Activated CD4-positive, alpha-beta T cell treated with anti-CD3 and anti-CD28 coated beads, Interleukin-2, Interleukin-4, amounts not matched to agents 100 ng/mL and 50 ng/mL, durations not matched to agents 16 hours and 8 hours (primary cell): ENCODE results near the gene KIRREL1.
A peak's percentile ranks its signal among the peaks of the same experiment; 100 is the strongest.

Source experiments
- DNase-seq: peaks from one replicate; pipeline ENCODE4 v3.0.0-alpha.2; 2020; ENCODE audit warnings: low spot score

Gene KIRREL1

DNA sequence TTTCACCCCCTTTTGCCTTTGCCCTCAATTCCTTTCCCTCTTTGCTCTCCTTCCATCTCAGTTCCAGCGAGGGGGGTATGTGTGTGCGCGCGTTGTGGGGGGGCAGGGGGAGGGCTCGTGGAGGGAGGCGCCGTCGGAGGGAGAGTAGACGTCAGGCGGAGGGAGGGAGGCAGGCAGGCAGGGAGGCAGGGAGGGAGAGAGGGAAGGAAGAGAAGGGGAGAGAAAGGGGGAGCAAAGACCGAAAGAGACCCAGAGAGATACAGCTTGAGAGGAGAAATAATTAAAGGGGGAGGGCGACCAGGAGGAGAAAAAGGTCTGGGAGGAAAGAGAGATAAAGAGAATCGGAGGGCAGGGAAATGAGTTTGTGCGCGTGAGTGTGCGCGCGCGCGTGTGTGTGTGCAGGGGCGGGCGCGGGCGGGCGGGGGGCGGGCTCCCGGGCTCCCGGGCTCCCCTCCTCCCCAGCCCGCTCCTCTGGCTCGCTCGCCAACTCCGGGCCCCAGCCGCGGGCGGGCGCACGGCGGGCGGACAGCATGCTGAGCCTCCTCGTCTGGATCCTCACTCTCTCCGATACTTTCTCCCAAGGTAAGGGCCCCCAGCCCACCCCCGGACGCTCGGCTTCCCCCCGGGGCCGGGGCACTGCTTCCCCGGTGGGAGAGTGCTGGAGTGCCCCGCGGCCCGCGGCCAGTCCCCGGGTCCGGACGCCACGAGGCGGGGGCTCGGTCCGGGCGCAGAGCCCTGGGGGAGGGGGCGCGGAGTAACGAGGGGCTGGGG, at the start of gene KIRREL1:
TSS of gene KIRREL1 (plus strand) at position 499 of the 771 bp plus-strand sequence. CDS start at position 531, 32 bp downstream.
- no peak for DNase-seq

DNA sequence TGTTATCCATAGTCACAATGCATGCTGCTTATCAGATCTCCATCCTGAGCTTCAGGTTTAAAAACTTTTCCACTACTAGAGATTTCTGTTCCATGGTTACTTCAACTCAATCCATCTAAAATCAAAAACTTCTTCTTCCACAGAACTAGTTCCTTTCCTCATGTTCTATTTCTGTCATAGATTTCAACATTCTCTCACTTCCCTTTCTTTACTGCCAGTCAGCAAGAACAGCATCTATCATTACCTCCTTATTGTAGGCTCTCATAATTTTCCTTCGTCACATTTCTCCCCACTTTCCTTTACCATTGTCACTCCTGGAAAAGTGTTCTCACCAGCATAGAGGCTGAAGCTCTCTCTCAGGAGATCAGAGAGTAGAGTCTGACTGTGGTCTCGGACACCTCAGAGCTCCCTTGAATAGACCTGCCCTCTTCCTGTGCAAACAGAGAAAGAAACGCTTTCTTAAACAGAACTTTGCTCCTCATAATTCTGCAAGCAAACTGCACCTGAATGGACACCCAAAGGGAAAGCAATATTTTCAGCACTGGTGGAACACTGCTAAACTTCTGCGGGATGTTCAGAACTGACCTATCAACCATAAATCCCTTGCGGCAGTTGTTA, 48.7 kb upstream of the KIRREL1 start:
- no peak for DNase-seq

DNA sequence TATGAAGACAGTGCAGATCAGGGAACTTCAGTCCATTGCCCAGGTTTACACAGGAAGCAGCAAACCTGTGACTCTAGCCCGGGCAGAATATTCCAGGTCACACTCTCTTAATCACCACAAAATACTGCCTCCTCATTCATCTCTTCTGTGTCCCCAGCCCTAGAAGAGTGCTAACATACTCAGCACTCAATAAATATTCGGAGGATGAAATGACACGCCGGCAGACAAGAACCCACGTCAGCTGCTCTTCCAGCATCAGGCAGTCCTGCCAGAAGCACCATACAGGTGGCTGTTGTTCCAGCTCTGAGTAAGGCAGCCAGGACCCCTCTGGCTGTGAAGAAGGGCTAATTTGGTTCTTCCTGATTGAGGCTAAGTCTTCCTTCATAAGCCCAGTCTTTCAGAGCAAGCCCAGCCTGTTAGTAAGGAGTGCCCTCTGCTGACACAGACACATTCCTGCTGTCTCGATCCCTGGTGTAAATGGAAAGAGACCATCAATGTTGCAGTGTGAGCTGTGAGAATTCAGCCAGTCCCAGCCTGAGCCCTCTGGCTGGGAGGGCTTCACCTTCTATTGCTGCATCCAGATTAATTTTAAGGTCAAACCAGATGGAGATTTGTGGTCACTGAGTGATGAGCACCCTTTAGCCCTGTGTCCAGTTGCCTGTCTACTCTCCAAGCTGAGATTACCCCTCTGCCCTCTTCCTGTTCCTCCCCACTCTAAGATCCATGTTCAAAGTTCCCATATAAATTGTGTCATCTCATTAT, 45.0 kb upstream of the KIRREL1 start:
- DNase-seq: no peak

DNA sequence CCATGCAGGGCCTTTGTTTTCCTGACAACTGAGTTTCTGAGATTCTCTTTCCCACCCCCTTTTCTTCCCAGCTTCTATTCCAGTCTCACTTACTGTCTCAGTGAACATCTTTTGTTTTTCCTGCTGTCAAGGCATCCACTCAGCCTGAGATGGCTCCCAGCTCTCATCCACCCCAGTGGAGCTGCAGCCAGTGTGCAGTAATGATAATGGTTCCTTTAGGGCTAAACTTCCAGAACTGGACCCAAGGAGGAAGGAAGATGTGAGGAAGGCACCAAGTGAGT, 44.4 kb upstream of the KIRREL1 start:
- DNase-seq: no peak

DNA sequence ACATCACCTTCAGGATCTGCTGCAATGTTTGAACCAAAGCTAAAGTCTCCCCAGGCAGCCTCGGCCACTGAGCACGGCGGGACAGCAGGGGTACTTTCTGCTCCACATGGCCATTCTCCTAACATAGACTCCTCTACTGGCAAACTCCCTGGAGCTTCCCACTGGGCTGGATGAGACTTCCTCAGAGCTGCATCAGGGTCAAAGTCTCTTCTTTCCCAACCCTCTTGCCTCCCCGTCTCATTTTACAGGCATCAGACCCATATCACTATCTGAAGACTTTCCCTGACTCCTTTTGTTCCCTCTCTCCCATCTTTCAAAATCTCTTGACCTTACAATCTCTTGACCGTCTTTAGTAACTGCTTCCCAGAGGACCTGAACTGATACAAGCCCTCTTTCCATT, 42.2 kb upstream of the KIRREL1 start:
- DNase-seq: no peak

DNA sequence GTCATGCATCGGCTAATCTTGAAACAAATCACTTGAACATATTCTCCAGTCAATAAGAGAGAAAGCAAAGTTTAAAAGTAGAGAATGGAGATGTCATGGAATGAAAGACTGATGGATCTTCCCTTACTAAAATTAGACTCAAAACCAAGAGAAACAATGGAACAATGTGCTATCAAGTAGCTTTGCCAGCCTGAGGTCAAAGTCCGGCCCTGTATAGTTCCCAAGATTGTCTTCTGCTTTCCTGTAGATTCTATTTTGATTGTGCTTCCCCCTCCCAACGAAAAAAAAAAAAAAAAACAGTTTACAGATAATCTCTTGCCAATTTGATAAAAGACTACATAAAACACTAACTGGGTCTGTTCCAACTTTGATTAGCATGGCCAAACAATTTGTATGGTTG, 40.8 kb upstream of the KIRREL1 start:
- no peak for DNase-seq

DNA sequence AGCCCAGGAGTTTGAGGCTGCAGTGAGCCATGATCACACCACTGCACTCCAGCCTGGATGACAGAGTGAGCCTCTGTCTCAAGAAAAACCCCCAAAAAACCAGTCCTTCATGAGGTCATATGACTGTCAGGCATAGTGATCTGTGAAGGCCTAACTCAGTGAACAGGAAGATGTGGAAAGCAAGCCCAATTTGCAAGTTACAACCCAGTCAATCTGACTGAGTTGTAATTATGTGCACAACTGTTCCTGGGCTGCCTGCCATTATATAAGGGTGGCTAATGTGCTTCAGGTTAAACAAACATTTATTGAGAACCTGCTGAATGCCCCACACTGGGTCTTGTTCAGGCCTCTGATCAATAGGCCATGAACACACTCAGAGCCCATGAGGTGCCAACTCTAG, 38.2 kb upstream of the KIRREL1 start:
- no peak for DNase-seq

DNA sequence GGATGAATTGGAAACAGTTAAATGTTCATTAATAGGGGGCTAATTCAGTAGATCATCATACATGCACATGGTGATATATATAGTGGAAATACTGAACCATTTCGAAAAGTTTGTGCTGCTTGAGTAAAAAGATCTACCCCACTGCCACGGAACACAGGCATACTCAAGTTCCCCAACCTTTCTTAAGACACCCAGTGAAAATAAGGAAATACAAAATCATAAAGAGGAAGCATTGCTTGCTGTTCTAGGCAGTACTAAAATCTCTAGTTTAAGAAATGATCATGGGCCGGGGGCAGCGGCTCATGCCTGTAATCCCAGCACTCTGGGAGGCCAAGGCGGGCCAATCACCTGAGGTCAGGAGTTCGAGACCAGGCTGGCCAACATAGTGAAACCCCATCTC, 37.6 kb upstream of the KIRREL1 start:
- DNase-seq: no peak

DNA sequence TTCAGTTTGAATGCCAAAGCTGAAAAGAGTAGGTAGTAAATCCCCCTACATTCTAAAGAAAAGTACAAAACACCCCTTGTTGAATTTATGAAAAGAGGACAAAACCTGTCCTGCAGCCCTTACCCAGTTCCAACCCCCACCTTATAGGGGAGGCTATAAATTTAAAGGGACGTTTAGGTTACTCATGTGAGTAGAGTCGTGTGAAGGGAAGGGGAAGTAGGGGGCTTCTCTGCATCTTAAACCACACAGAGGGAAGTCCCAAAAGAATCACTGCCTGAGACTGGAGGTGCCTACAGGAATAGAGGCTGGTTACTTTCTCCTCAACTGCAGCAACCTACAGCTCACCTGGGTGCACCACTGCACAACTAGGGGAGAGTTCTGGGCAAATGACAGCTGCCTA, 36.7 kb upstream of the KIRREL1 start:
- DNase-seq: no peak

DNA sequence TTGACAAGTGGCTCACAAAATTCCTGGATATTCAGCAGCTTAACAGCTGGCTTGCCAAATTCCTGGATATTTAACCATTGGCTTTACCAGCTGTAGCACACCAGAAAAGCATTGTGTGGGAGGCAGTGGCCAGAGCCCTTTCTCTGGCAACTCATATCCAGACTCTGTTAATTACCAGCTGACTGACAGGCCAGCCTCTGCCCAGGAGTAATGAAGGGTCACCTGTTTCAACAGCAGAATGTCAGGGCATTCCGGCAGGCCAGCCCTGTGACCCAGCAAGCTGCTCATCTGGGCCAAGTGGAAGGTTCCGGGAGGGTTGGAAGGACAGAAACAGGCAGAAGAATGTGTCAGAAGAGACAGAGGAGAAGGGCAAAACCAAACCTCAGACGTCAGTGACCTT, 35.2 kb upstream of the KIRREL1 start:
- DNase-seq: no peak

DNA sequence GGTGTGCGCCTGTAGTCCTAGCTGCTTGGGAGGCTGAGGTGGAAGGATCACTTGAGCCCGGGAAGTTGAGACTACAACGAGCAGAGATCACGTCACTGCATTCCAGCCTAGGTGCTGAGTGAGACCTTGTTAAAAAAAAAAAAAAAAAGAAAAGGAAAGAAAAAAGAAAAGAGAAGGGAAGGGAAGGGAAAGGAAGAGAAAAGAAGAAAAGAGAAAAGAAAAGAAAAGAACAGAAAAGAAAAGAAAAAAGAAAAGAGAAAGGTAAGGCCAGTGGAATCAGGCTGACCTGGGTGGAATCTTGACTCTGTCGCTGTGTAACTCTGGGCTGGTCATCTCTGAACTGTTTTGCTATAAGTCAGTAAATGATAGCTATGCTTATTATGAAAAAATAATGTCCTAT, 33.7 kb upstream of the KIRREL1 start:
- no peak for DNase-seq

DNA sequence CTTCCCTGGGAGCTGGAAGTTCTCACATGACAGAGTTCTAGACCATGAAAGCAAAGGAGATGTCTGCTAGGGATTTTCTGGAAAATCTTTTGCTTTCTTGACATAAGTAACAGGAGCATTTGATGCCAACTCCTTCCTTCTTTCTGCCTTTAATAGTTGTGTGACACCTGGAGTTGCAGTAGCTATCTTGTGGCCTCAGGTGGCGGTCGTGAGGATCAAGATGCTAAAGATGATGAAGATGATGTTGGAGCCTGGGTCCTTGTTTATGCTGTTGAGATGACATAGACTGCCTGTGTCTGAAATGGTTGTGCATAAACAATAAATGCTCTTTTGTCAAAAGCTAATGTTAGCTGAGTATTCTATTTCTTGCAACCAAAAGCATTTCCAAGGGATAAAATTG, 32.7 kb upstream of the KIRREL1 start:
- DNase-seq: no peak

DNA sequence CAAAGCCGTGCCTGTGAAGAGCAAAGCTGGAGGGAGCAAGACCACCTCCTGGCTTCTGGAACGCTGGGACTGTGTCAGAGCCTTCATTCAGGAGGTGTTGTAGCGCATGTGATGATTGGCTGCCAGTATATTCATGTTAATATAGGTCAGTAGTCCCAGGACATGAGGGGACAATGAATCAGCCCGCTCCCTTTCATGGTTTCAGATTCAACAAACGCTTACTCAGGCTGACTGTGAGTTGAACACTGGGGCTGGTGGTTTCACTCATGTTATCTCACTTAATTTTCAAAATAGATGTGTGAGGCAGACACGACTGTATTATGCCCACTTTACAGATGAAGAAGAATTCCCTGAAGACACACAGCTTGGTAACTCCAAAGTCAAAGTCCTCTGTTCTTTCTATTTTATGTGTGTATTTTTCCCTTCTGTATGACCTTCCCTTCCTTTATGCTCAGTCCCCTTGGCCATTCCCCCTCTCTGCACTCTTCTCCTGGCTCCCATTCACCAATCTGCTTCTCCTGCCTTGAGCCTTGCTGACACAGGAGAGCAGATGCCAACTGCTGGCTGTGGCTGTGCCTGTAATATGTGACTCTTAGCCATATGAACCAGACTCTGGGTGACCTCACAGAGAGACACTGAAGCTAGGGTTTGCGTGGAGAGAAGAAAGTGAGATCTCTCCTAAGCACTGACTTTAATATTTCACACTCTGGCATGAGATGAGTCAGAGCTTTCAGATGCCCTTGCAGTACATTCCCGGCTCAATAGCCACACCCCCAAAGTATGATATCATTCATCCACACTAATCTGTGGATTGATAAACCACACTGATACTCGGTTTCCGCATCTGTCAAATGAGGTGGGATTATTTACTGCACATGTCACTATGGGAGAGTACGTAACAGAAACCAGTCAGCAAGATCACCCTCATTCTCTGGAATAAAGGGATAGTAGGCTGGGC, 31.4 kb upstream of the KIRREL1 start:
- peak; percentile 59 for DNase-seq

DNA sequence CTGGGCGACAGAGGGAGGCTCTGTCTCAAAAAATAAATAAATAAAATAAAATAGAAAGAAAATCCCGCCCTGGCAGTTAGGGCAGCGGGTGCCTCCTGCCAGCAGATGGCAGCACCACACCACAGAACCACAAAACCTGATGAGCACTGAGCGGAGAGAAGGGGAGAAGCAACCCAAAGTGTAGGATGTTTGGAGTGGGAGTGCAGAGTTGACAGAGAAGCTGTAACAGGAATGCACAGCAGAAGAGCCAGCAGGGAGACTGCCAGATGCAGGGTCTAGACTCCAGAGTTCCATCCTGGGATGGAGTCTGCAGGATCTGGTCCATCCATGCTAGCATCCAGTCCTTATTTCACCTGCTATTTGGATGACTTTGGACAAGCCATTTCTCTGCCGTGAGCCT, 29.7 kb upstream of the KIRREL1 start:
- peak; percentile 52 for DNase-seq

DNA sequence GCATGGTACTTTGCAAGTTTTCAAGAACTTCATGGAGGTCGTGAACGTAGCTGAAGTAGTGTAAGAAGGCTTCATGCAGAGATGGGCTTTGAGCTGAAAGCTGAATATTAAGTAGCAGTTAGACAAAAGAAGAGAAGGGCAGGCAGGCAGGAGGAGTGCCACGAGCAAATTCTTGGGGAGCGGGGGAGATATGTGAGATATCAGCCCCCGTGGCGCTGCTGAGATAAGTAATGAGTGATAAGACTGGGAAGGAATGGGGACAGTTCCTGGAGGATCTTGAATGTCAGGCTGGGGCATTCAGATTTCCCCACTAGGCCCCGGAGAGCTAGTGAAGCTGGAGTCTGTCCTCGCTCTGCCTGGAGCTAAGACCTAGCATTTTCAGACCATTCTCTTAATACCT, 27.9 kb upstream of the KIRREL1 start:
- no peak for DNase-seq

DNA sequence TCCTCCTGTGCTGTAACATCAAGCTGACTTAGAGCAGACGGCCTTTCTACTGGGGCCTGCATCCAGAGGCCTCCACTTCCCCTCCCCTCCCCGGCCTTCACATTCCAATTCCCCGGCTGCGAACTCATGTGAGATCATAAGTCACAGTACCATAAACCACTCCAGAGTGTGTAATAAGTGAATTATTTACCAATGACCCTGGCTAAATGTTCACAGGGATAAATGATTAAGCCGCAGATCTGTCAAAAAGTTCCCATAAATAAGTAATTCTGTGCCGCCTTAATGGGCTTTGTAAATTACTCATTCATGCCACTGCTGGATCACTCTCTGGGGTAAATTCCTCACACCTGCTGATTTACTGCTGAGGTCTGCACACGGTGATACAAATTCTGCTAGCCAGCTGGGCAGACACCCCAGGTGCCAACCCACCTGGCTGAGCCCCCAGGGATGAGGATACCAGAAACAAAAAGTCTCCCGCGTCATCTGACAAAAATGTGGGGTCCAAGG, 27.4 kb upstream of the KIRREL1 start:
- DNase-seq: no peak

DNA sequence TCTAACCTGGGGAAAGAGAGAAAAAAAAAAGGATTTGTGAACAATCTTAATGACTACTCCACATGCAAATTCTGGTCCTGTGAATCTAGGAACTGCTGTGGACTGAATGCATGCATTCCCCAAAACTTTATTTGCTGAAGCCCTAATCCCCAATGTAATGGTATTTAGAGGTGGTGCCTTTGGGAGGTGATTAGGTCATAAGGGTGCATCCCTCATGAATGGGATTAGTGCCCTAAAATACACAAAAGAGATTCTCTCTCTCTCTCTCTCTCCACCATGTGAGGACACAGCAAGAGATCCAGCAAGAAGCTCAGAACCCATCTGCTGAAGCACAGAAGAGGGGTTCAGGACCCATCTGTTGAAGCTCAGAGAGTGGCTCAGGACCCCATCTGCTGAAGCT, 26.2 kb upstream of the KIRREL1 start:
- DNase-seq: no peak

DNA sequence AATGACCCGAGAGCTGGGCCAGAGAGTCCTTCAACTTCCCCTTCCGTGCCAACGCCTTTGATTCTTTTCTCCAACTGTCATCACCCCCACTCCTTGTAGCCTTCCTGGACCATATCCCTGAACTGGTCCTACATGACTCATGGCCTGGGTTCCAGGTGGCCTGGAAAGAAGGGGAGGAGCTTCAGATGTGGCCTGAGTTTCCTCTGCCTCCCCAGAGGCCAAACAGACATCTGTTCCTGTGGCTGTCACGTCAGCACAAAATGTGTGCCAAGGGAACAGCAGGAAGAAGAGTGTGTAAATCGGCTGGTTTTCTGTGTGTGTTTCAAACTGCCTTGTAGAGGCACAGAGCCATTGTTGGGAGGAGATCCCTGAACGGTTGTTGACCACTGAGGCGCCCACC, 24.9 kb upstream of the KIRREL1 start:
- no peak for DNase-seq

DNA sequence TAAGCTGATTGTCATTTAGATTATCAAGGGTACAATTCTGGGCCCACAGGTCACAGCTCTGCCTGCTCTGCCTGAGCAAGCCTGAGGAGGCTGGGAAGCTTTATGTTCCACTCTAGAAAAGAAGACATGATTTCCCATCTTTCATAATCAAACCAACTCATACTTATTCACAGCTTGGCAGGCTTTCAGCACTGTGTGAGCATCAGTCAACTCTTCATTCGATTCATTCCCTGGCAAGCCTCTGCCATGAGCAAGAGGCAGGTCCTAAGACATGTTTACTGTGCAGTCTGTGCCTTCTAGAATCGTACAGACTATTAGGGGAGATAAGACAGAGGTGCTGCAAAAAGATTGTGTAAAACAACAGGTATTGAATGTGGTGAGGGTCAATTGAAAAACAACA, 24.5 kb upstream of the KIRREL1 start:
- no peak for DNase-seq

DNA sequence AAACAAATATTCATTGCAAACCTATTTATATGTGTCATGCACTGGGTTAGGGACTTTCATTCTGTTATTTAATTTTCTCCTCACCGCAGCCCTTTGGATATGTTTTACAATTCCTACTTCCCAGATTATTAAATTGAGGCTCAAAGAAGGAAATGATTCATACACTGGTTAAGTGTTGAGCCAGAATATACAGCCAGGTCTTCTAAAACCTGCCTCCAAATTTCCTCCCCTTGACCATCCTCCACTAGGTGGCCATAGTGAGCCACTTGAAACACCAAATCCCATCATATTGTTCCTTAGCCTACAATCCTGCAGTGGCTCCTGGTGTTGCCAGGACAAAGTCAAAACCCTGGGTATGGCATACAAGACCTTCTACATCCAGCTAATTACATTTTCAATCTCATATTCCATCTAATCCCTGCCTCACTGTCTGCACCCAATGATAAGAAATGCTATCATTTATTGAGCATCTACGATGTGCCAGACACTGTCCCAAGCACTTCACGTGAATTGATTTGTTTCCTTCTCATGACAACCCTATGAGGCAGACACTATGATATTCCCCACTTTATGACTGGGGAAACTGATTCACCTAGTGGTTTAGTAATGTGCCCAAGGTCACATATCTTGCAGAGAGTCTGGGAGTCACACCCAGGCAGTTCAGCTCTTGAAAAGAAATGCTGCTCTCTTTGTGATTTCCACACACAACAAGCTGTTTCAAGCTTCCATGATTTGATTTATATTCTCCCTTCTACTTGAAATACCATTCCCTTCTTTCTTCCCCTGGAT, 23.6 kb upstream of the KIRREL1 start:
- peak; percentile 9 for DNase-seq

DNA sequence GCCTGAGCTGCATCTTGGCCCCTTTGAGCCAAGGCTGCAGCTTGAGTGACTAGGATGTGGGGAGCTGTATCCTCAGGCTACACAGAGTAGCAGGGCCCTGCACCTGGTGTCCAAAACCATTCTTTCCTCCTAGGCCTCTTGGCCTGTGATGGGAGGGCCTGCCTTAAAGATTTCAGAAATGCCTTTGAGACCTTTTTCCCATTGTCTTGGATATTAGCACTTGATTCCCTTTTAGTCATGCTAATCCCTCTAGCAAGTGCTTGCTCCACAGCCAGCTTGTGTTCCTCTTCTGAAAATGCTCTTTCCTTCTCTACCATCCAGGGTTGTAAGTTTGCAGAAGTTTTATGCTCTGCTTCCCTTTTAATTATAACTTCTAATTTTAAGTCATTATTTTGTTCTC, 21.7 kb upstream of the KIRREL1 start:
- DNase-seq: no peak
